Stimulated activated CD8-positive, alpha-beta memory T cell treated with anti-CD3 and anti-CD28 coated beads, Interleukin-12 subunit alpha, Interleukin-12 subunit beta, amount 100 ng/mL, for 4 hours (primary cell): ENCODE measurements around the gene PSMC5.
"Not testable (repeated sequence)": the region's sequence is repeated elsewhere in the genome, so short reads cannot be mapped to it uniquely, and the experiment has no call there.

Experiments
- DNase-seq: peaks from one replicate; pipeline ENCODE4 v3.0.0-alpha.2; 2020; ENCODE audit warnings: low read depth

Gene PSMC5

DNA sequence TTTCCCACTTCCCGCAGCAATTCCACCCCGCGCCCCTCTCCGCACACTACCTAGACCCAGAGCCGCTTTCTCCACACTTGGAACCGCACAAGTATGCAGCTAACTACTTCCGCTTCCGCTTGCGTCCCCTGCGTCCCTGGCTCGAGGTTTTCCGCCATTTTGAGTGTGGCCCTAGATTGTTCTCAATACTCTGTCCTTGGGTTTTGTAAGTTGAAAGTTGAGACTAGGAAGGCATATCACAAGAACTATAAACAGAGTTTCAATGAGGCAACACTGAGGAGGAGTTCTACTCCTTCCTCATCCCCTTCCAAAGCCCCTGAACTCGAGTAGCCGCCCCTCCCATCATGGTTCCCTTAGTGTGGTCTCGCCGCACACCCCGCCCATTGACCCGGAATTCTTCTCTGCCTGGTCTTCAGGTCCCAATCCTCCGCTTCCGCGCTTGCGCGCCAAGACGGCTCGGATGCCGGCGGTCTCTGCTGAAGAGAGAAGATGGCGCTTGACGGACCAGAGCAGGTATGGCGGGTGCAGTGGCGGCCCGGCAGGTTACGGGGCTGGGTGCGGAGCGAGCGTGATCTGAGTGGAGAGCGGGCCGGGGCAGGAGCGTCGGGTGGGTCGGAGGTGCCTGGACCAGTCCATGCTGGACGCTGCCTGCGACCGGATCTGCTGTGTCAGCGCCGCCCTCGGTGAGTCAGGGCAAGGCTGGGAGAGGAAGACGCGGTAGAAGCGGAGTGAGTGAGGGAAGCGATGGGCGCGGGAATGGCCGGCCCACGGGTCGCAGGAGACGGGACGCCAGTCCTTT, at the start of gene PSMC5, which contains the start of gene FTSJ3:
Gene PSMC5 (plus strand): TSS at position 430 of the 799 bp plus-strand sequence. CDS start 60 bp downstream, at position 490.
Gene FTSJ3 (minus strand): TSS at position 662 of the 799 bp plus-strand sequence. CDS start 761 bp downstream, outside the sequence.
- DNase-seq: peak; percentile 90

DNA sequence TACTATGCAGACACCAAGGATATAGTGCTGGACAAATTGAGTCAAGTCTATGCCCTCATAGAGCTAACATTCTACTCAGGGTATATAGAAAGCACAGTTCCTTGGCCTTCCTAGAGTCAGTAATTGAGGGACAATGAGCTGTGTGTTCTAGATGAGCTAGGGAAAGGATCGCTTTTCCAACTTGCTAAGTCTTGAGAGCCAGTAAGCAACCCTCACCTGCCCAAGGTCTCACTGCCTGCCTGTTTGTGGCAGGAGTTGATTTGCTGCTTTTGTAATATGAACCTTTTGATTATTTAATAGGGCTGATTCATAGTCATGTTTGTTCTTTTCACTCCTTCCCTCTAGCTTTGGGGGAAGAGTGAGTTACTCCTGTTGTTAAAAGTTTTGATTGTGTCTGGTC, 46.7 kb upstream of the PSMC5 start:
- no peak for DNase-seq

DNA sequence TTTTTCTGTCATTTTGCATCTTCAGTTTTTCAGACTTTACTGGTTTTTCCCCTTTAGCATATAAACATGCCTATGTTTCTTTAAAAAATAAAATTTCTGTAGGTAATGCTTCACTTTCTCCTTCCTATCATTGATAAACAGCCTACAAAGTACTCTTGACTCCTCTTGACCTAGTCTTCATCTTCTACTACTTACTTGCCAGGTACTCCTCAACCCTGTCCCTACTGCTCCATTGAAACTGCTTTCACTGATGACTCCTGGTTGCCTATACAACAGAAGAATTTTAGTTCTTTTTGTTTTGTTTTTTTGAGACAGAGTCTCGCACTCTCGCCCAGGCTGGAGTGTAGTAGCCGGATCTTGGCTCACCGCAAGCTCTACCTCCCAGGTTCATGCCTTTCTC, 46.3 kb upstream of the PSMC5 start:
- DNase-seq: no peak

DNA sequence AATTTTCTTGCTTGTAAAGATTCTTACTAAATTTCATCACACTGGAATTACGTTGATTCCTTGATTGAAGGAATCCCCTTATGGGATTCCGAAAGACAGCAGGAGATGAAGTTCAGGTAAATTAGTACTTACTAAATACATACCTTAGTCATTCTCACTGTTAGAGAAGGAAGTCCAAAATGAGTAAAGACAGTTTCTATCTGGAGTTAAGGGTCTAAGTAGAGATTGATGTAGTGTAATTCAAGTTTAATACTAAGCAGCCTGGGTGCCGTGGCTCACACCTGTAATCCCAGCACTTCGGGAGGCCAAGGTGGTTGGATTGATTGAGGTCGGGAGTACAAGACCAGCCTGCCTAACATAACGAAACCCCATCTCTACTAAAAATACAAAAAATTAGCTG, 43.7 kb upstream of the PSMC5 start:
- DNase-seq: no peak

DNA sequence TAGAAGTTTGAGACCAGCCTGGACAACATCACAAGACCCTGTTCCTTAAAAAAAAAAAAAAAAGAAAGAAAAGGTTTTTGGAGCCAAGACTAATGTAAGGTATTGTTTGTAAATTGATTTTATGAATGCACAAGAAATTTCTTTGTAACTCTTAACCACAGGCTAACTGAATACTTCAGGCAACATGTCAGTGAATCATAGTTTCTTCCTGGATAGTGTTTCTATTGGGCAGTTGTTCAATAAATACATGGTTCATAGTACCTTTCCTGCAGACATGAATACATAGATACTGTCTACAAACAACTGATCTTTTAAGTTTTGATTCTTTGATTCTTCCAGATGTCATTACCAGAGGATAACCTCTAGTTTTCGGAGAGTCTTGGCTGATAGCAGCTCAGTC, 41.7 kb upstream of the PSMC5 start:
- DNase-seq: no peak

DNA sequence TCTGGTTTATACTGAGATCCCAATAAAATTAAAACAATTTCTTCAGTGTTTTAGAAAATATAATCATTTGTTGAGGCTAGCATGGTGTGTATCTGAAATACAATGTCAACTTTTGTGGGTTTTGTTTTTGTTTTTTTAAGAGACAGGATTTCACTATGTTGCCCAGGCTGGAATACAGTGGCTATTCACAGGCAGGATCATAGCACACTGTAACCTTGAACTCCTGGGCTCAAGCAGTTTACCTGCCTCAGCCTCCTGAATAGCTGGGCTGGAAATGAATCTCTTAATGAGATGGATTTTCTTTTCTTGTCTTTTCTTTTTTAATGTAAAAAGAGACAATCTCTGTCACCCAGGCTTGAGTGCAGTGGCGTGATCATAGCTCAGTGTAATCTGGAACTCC, 41.1 kb upstream of the PSMC5 start:
- no peak for DNase-seq

DNA sequence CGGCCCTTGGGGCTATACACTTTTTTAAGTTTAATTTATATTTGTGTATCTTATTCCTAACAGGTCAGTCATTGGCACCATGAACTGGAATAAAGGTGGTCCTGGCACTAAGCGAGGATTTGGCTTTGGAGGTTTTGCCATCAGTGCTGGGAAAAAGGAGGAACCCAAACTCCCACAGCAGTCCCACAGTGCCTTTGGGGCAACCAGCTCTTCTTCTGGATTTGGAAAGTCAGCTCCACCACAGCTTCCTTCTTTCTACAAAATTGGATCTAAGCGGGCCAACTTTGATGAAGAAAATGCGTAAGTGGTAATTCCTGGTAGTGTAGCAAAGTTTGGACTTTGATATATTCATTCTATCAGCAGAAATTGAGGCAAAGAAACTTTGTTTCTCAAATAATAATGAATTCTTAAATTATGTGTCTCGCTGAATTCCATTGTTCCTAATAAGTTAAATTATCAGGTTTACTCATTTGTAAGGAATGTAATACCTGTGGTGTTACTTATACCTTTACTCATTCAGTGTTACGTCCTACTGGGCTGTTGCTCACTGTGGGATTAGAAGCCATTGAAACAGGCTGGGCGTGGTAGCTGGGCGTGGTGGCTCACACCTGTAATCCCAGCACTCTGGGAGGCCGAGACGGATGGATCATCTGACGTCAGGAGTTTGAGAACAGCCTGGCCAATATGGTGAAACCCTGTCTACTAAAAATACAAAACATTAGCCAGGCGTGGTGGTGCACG, 40.1 kb upstream of the PSMC5 start:
- DNase-seq: no peak

DNA sequence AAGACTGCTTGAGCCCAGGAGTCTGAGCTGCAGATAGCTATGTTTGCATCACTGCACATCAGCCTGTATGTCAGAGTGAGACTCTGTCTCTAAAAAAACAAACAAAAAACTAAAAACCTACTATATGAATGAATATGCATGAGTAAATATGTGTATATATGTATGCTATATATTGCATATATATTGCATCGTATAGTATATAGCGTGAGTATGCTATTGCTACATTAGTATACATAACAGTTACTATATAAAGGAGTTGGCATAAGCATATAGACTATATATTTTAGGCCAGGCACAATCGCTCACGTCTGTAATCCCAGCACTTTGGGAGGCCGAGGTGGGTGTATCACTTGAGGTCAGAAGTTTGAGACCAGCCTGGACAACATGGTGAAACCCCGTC, 37.2 kb upstream of the PSMC5 start:
- no peak for DNase-seq

DNA sequence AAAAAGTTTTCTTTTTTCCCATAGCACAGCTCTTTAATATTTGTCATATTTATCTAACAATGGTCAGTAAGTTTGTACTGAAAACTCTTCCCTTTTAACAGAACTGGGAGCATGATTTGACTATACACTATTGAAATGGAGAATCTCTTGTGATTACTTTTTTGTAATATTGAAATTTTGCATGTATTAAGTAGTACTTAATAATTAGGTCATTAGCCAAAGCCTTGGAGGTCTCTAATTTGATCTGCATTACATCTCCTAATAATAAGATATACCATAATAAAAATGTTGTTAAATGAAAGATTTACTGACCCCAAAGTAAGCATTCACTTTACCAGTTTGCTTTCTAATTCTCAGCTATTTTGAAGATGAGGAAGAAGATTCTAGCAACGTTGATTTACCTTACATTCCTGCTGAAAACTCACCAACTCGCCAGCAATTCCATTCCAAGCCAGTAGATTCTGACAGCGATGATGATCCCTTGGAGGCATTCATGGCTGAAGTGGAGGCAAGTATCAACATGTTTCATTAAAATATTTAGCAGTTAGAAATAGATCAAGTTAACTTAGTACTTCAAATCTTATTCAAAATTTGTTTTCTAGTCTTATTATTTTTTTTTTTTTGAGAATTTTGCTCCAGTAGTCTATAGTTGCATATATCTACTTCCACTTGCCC, 35.0 kb upstream of the PSMC5 start:
- DNase-seq: no peak

DNA sequence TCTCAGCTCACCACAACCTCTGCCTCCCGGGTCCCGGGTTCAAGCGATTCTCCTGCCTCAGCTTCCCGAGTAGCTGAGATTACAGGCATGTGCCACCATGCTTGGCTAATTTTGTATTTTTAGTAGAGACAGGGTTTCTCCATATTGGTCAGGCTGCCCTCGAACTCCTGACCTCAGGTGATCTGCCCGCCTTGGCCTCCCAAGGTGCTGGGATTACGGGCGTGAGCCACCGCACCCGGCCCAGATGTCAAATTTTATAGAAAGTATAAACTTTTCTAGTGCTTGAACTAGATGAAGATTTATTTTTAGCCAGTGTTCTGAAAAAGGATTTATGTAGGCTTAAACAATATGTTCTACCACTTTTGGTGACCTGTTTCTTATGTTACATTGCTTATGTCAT, 30.9 kb upstream of the PSMC5 start:
- DNase-seq: not testable (repeated sequence)

DNA sequence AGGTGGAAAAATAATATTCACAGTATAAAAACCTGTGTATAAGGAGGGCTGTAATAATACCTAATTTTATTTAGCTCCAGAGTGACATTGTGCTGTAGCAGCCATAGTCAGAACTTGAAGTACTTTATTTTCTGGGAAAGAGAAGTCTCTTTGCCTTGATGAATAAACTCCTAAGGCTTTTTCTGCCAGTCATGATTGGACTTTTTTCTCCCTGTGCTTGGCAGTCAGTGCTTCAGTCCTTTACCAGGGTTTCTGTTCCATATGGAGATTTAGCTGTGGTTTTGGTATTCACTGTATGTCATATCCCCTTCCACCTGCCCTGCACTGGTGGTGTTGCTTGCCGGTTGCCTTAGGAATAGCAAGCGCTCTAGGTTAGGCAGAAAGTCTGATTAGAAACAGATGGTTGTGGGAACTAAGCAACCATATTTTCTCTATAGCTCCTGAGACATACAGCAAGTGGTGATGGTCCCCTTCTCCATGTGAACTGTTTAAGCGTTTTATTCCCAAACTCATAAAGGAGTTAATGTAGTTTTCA, 28.6 kb upstream of the PSMC5 start:
- no peak for DNase-seq

DNA sequence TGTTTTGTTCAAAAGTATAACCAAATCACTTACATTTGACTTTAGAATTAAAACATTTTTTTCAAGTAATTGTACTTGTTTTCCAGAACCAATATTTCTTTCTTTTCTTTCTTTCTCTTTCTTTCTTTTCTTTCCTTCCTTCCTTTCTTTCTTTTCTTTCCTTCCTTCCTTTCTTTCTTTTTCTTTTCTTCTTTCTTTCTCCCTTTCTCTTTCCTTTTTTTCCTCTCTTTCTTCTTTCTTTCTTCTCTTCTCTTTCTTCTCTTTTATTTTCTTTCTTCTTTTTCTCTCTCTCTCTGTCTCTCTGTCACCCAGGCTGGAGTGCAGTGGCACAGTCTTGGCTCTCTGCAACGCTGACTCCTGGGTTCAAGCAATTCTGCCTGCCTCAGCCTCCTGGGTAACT, 26.4 kb upstream of the PSMC5 start:
- DNase-seq: no peak

DNA sequence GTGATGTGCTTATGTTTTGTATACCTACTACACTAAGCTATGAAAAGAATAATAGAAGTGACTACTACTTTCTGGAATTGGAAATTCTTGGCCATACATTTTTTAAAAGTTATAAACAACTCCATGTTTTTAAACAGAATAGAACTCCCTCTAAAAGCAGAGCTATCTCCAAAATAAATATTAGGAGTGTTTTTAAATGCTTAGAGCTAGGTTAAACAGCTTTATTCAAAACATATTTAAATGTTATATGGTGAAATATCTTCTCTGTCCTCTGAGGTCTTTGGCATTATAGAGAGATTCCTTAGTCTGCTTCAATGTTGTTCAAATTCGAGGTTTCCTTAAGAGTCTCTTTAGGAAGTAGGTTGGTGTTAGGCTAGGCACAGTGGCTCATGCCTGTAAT, 22.9 kb upstream of the PSMC5 start:
- DNase-seq: no peak

DNA sequence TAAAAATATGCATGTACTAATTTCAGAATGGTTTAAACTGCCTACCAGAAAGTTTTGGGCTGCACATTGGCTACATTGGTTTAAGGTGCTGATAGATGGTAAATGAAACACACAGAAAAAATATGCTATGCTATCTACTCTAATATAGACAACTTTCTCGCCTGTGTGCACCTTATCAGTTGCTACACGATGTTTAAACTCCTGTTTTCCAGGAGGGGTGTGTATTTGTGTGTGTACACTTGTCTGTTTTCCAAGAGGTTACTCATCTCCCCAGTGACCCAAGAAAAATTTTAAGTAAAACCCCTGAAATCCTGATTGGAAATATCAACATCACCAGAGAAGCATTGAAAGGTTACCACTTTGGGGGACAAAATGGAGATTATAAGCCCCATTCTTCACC, 21.6 kb upstream of the PSMC5 start:
- no peak for DNase-seq

DNA sequence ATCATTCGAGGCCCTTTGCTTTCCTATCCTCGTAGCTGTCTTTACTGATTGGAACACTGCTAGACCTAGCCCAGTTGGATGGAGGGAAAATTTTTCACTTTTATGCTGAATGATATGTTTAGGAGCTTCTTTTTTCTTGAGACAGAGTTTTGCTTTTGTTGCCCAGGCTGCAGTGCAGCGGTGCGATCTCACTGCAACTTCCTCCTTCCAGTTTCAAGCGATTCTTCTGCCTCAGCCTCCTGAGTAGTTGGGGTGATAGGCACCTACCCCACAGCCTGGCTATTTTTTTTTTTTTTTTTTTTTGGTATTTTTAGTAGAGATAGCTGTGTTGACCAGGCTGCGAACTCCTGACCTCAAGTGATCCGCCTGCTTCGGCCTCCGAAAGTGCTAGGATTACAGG, 17.3 kb upstream of the PSMC5 start:
- DNase-seq: no peak

DNA sequence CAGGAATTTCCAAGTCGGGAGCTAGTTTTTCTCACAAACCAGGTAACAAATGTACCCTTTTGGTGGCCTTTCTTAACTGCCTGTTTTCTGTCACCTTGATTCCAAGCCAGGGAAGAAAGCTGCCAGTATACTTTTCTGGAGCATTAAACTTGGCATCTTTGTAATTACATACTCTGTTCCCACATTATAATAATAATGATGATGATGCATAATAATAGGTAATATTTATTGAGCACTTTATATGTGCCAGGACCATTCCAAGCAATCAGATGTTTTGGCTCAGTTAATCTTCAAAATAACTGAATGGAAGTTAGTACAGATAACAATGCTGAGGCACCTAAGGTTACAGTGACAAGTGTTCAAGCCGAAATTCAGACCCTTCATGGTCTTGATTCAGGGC, 11.1 kb upstream of the PSMC5 start:
- DNase-seq: no peak

DNA sequence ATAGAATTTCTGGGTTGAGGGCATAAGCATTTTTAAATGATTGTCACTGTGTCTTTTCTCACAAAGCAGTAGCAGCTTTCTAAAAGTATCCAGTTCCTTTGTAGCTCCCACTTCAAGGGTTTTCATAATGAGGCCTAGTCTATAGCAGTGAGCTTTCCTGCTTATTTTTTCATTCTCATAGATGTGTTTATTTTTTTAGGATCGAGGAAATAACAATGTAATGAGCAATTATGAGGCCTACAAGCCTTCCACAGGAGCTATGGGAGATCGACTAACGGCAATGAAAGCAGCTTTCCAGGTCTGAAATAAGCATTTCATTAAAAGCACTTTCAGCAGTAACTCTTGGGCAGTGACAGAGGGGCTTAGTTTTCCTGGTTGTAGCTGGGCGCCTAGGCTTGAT, 10.6 kb upstream of the PSMC5 start:
- DNase-seq: no peak

DNA sequence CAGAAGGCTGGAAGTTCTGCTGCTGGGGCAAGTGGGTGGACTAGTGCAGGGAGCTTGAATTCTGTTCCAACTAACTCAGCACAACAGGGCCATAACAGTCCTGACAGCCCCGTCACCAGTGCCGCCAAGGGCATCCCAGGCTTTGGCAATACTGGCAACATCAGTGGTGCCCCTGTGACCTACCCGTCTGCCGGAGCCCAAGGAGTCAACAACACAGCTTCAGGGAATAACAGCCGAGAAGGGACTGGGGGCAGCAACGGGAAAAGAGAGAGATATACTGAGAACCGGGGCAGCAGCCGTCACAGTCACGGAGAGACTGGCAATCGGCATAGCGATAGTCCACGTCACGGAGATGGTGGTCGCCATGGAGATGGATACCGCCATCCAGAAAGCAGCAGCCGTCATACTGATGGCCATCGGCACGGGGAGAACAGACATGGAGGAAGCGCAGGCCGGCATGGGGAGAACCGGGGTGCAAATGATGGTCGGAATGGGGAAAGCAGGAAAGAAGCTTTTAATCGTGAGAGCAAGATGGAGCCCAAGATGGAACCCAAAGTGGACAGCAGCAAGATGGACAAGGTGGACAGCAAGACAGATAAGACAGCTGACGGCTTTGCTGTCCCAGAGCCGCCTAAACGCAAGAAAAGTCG, 9.4 kb upstream of the PSMC5 start:
- DNase-seq: no peak

DNA sequence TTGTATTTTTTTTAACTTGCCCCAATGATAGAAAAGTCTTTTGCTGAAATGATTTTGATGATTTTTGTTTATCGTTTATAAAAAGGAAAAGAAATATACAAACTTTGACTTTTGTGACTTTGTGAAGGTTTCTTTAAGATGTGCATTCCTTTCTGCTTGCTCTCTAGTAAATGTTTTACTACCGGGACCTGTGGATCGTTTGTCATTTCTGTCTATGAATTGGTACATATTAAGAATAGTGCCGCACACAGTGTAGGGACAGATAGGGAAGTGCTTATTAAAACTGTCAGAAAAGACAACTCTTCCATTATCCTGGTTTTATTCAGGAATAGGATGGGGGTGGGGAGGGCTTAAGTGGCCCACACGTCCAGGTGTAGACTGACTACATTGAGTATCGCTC, 8.1 kb upstream of the PSMC5 start:
- no peak for DNase-seq

DNA sequence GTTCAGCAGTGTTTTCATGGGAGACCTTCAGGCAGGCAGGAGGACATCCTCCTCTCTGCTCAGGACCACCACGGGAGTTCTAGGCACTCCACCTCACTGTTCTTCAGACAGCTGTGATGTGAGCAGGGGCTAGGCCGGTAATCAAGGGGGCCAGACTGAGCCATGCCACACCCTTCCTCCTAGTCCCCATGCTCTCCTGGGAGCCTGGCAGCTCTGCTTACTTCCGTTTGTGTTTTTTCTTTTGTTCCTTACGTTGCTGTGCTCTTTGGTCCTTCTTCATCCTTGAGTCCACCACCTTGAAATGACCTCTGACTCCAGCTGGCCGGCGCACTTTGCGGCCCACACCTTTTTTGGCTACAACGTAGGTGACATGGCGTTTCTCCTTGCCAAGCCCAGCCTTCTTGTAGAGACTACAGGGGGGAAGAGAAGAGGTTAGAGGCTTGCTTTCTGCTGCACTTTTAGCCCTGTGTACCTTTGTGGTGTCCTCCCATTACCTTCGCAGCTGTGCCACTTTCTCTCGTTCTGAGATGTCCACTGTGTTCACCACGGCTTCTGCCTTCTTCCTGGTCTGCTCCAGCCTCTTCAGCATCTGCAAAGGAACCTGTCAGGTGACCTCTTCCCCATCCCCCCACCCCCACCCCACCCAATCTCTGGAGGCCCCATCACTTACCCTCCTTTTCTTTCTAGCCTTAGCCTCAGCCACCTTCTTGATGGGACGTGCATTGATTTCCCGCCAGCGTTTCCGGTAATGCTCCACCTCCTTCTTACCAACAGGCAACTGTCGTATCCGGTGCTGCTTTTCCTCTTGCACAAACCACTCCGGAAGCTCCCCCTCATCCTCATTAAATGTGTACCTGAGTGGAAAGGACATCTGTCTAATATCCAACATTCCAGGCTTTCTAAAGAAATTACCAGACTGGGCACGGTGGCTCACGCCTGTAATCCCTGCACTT, 7.4 kb upstream of the PSMC5 start:
- DNase-seq: no peak

DNA sequence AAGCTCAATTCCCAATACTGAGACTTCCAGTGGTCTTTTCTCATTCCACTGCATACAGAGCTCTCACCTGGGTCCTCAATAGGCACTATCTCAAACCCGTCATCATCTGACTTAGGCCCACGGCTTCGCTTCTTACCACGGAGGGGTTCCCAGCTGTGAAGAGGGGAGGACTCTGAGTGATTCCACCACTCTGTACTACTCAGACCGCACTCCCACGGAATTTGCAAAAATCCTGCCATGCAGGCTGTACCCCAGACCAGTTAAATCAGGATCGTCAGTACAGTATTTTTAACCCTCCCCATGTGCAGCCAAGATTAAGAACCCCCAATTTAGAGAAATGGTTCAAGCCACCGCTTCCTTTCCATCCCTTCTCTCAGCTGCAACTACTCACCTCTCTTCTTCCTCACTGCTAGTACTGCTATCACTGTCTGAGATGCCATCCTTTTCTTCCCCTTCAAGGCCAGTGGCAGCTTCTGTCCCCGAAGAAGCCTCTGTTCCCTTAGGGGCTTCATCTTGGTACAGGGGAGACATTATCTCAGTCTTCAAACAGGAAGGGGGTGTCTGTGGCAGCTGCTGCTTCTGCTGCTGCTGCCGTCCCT, 6.2 kb upstream of the PSMC5 start:
- no peak for DNase-seq
